Measurements from ENCODE around the gene PLCG1.

GRCh38 chr20:41168281-41169161 is 31.2 kb downstream of the PLCG1 start:
- no peak for TF ChIP-seq CTCF (IDR thresholded peaks at IDR 0.05)
- no peak for TF ChIP-seq POLR2A (IDR thresholded peaks at IDR 0.05)

Measured in adrenal gland (tissue), 5 donors.